HG02884 (cell line): ENCODE data around the gene SNPH.

Experiments used
- ATAC-seq: cut with Tn5 transposase; IDR thresholded peaks from one replicate; pipeline ENCODE4 v1.9.1; 2021; ENCODE audit warnings: mild to moderate bottlenecking, moderate library complexity; ENCODE audit not compliant: unreplicated experiment

Gene SNPH

DNA sequence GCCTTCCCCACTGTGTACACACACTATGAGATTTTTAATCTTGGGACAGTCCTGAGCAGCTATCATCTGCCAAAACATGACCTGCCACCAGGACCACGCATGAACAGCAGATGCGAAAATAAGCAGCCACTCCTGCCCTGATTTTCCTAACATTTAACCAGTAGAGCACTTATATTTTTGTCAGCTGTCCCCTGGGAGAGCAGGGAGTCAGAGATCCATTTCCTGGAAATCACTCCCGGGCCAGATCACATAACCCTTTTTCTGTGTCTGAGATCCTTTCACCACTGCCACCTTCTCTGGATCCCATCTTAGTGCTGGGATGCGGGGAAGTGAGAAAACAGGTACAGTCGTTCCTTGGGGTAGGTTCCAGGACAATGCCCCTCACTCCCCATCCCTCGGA lies 57.2 kb downstream of the SNPH start:
- no peak for ATAC-seq

DNA sequence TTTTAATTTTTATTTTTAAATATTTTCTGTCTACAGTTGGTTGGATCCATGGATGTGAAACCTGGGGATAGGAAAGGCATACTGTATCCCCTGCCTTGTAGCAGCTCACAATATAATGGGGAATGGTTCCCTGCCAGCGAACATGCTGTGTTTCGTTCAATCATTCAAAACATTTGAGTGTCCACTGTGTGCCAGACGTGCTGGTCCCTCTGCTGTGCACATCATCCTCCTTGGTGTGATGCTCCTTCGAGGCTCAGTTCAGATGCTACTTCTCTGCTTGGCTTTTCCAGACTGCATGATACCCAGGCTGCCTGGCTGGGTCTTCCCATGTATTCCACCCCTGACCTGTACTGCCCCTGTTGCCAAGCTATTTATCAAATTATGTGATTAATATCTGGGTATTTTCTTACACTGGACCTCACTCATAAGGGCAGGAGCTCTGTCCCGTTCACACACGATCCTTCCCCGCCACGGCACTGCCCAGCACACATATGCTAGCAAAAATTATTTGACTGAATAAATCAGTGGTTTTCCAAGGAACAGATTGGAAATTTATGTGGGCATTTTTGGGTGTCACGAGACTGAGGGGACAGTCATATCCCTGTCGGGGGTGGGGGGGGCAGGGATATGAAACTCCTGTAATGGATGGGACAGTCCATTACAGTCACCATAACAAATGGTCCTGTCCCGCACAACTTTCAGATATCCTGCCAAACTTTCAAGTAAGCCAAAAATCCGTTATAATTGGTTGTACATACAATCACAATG lies 57.9 kb downstream of the SNPH start:
- no peak for ATAC-seq

DNA sequence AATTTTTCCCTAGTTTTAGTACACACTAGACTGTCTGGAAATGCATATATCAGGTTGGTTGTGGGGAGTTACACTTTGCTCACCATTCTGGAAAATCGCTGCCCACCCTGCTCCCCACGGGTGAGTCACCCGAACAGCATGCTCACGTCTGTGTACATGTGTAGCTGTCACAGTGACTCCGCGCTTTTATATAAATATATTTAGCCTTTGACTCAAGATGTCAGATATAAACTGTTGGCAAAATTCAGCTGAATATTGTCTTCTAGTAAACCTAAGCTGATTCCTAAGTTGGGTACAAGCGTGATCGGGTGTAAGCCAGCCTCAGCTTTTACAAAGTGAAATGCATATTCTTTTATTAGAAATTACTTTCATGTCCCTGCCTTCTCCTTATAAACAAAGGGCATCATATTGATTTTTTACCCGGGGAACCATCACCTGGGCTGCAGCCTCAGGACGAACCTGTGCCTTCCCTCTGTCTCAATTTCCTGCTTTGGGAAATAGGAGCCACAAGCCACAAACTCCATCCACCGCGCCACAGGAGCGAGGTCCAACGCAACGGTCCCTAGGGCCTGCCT lies 58.6 kb downstream of the SNPH start:
- no peak for ATAC-seq

DNA sequence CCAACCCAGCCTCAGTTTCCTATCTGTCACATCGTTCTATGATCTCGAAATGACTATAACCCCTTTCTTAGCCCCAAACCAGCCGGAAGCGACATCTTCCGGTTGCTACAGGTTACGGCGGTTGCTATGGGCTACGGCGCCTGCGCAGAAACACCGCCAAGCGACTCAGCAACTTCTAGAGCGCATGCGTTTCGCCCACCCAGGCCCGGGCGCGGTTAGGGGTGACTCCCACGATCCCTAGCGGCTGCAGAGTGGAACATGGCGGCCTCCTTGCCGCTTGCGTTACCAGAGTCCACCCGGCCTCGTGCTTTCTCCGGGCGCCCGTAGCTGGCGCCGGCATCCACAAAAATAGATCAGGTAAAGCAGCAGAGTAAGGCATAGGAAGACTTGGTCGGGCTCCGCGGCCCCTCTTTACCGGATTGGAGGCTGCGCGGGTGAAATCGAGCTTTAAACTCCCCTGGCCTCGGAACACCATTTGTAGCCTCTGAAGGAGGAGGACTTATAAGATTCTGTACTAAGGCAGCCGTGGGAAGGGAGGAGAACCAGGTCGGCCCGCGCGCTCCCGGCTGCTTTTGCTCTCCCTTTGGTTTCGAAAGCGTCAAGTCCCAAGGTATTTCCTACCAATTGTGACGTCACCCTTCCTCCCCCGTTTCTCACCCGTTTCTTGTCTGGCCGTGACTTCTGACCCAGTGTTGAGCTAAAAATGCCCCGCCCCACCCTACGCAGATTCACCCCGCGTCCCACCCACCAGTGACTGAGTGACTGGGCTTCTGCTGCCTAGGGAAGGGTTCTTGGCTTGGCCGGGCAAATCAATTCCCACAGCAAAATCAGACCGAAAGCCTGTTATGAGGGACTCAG lies 59.3 kb downstream of the SNPH start:
- ATAC-seq = peak; percentile 79

DNA sequence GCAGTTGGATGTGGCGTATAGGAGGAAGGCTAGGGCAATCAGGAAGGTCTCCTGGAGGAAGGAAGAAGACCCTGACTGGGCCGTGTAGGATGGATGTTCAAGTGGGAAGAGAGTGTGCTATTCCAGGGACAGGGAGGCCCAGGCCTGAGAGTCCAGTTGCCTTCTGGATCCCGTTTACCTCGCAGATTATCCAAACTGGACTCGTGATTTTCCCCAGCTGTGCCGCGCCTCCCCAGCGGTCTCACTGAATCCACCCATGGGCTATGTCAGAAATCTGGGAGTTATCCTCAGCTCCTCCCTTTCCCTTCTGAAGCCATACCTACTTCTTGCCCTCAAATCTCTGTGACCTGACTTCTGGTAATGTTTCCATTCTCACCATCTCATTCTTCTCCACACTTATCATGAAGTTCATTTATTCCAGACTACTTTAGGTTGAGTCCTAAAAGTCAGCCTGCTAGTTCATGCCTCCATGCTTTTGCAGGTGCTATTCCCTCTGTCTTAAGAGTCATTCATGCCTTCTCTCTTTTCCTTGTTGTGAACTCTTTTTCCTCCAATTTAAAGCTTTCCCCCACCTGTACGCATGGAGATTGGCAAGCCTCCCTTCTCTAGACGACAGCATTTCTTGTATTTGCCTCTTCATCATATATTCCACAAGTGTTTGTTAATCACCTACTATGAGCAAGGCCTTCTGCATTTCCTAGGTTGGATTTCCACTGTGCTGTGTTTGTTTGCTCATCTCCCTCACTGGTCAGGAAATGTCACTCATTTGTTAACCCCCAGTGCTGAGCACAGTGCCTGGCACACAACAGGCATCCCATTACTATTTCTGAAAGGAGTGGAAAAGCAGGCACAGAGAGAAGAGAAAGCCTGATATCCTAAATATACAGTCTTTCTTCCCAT lies 60.2 kb downstream of the SNPH start:
- ATAC-seq = no peak

DNA sequence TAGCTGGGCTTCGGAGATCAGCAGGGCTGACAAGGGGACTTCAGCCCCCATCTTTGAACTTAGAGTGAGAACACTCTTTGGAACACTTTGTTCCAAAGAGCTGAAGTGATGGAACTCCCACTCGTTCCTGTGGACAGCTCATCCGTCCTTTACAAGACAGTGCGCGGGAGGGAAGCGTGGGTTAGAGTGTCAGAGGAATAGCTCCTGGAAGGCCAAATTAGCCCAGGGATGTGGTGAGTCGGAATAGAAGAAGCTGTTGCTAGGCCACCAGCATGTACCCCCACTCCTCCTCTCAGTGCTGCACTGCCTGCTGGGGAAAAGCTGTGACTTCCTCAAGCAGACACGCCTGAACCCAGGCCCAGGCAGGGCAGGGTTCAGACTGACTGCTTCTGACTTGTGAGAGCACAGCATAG lies 61.2 kb downstream of the SNPH start:
- no peak for ATAC-seq

DNA sequence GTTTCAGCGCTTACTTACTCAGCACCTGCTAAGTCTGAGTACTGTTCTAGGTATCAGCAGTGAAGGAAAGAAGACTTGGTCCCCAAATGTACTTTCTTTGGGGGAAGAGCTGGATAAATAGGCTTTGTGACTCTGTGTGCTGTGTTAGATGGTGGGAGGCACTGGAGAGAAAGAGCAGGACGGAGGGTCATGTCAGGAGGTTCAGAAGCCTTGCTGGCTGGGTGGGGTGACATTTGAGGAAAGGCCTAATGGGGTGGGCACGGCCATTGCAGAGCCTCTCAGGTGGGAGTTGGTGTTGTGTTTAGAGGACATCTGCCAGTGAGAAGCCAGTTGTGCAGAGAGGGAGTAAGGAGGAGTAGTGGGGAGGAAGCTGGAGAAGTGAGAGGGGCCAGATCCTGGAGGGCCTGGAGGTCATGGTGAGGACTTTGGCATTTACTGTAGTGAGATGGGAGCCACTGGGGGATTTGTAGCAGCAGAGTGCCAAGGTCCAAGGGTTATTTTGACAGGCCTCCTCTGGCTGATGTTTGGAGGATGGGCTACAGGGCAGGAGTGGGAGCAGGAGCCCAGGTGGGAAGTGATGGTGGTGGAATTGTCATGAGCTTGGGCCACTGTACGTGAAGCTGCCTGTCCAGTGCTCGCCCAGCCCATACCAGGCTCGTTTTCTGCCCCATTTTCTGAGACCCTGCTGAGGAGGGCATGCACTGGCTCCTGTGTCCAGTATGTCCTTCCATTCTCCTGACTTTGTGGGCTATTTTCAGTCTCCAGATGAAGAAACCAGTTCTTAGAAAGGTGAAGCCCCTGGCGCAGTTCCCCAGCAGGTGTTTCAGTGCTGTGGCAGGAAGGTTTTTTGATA lies 62.0 kb downstream of the SNPH start:
- ATAC-seq = no peak

DNA sequence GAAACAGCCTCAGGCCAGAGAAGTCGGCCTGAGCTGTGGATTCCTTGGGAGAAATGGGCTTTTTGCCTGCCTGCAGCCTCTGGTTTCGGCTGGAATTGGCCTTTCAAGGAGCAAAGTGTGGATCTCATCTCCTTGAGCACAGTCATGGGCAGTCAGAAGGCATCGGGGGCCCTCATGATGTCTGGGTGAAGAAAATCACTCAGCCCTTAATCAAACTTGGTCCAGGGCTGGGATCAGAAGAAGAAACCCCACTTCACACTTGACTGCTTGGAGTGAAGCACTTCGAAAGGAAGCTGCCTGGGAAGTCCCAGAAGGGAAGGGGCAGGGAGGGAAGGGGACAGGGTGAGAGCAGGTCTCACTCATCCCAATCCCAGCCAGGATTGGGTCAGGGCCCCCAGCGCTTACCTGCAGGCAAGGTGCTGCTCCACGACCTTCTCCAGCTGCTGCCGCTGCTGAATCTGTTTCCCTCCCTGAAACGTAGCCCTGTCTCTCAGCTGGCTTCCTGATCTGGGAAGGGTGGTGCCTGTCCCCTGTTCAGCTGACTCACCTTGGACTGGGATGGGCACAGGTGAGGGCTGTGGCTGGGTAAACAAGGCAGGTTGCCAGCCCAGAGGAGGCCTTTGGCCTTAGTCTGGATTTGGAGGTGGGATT lies 62.7 kb downstream of the SNPH start, which contains the start of gene SDCBP2:
Gene SDCBP2 (minus strand): TSS at position 460 of the 651 bp plus-strand sequence. CDS start 8,723 bp downstream, outside the sequence.
- no peak for ATAC-seq

DNA sequence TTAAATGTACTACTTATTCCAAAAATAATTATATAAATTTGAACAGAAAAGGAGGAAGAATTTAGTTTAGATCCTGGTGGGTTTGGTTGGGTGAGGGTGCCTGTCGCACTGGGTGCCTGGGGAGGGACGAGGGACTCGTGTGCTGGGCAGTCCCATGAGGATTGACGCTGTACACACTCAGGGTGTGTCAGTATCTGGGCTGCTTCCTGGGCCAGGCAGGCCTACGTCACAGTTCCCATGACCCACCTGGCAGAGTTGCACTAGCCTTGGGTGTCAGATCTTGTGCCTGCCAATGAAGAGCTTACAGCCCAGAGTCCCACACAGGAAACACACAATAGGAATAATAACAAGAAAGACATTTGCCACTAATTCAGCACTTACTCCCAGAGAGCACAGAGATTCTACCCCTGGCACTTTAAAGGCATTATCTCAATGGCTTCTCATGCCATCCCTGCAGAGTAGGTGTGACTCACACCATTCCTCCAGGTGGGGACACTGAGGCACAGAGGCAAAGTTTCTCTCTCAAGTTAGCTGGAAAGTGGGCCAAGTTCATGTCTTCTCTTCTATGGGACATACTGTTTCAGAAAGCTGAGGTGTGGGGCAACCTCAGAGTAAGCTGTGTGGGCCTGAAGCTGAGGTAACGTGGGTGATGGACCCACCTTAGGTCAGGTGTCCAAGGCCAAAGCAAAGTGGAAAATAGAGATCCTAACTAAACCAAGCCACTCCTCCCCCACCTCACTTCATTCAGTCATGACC lies 64.2 kb downstream of the SNPH start:
- ATAC-seq = no peak

DNA sequence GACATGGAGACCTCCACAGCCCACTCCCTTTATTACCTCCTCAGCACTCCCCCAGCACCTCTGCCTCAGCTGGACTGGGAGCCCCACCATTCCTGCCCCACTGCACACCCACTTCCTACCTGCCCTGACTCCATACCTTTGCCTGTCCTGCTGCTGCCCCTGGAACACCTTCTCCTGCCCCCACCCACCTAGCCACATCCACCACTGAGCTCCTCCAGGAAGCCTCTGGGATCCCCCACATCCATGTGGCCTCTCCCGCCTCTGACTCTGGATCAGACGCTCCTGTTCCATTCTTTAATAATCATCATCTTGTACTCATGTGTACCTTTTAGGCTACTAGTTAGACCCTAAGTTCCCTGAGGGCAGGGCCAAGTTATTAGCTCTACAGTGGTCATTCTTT lies 65.0 kb downstream of the SNPH start:
- no peak for ATAC-seq

DNA sequence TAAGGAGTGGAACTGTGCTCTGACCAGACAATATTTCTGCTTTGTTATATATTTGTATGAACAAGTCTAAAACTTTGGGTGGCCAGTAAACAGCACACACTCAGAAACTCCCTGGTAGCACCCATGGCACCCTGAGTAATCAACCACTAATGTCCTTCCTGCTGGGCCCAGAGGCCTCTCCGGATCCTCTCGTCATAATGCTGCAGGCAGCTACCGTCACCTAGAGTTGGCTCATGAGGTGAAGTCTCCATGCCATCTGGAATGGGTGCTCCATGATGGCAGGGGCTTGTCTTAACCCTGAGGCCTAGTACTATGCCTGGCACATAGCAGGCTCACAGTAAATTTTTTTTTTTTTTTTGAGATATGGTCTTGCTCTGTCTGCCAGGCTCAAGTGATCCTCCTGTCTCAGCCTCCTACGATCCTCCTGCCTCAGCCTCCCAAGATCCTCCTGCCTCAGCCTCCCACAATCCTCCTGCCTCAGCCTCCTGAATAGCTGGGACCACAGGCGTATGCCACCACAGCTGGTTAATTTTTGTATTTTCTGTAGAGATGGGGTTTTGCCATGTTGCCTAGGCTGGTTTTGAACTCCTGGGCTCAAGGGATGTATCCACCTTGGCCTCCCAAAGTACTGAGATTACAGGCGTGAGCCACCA lies 65.8 kb downstream of the SNPH start:
- no peak for ATAC-seq

DNA sequence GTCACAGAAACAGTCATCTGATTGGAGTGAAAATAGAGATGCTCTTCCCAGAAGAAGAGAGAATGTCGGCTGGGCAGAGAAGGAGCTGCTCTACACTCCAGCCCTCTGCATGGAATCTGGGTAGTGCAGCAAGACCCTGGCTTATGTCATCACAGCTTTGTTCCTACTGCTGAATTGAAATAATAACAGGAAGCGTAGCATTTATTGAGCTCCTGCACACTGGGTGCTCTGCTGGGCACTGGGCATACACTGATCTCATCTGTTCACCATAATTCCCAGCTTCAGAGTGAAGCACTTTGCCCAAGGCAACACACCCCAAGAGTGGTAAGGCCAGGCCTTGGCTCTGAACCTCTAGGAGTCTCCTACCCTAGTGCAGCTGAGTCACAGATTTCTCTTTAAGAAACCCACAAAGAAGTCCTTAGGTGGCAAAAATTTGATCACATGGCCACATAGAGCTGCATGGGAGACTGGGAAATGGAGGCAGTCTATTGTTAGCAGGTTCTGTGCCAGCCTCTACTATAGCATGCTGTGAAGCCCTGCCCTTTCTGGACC lies 66.7 kb downstream of the SNPH start:
- no peak for ATAC-seq

DNA sequence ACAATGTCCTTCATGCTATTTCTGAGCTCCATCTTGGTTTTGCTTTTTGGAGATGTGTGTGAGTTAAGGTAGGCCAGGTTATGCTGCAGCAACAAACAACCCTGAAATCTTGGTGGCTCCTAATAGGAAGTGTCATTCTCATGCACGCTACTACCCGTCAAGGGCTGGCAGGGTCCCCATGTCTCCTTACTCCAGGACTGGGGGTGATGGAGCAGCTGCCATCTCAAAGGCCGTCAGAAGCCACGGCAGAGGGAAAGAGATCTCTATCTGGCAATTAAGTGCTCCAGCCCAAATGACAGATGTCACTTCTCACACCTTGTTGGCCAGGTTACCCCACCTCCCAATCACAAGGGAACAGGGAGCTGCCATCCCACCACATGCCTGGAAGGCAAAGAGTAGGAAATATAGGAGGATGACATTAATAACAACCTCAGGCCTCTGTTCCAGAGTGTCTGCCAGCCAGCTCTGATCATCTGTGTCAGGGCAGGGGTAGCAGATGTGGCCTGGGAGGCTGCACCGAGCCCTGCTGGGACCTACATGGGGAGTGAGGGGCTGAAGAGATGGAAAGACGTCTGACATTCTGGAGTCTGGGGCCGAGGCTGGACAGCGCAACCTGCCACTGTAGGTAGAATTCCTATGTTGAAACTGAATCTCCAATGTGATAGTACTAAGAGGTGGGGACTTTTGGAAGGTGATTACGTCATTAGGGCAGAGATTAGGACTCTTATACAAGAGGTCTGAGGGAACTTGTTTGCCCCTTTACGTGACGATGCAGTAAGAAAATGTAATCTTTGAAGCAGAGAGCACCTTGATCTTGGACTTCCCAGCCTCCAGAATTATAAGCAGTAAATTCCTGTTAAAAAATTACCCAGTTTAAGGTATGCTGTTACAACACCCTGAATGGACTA lies 67.6 kb downstream of the SNPH start:
- no peak for ATAC-seq

DNA sequence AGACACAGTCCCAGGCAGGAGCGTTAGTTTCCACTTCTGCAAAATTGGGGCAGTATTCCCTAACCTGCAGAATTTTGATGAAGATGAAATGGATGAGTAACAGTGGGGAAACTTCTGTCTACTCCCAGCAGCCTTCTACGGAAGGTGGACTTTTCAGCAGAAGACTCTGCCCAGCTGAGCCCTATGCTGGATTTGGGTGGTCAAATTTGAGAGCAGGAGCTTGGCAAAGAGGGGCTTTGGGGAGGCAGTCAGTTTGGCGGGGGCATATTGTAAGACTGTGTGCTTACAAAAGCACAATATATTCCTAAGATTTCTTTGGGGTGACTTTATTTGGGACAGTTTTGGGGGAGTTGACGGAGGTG lies 68.3 kb downstream of the SNPH start:
- ATAC-seq = no peak

DNA sequence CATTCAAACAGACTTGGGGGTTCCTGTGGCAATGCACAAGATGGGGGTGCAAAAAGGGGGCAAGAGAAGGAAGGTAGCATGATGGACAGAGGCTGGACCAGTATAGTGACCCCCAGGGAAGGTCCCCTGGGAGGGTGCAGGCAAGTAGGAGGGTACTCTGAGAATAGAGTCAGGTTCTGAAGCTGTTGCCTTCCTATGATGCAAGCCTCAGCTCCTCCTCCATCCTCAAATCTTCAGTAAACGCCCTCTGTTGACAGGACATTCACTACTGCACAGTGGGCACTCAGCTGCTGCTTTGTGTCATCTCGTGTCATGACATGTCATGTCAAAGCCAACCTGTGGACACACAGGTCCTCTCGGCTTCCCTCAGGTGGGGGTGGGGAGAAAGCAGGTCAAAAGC lies 68.7 kb downstream of the SNPH start:
- ATAC-seq = no peak

DNA sequence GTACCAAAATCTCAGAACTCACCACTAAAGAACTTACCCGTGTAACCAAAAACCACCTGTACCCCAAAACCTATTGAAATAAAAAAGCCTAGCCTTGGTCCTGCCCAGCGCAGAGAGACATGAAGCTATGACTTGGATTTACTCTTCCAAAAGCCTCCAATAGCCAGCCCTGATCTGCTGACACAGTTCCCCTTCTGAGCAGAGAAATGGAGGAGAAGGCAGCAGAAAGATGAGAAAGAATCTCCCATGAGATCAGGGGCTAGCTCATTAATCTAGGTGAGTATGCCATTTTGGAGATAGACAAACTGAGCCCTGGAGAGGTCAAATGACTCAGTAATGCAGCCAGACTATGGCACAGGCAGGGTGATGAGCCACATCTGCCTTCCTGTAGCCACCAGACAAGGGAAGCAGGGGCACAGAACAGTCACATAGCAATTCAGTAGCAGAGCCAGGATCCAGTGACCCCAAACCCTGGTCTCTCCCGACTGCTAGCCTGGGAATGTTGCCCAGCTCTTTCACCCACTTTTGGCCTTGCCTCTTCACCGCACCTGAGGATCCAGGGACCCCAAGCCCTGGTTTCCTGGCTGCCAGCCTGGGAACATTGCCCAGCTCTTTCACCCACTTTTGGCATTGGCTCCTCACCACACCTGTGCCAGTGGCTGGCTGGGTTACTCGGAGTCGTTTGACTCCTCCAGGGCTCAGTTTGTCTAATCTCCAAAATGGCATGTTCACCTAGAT lies 70.0 kb downstream of the SNPH start:
- ATAC-seq = no peak
